ENCODE results near the gene ITCH. TPM values are rescaled to one million over a fixed set of nuclear protein-coding genes. Genes with fewer than 3 reads are reported as not detected.

Gene ITCH
- total RNA-seq, 2 donors from 2014 or later = 30.5 to 34.4 TPM

Other genes starting within 250 kb of the ITCH start
- gene ASIP, start 121.8 kb upstream of the ITCH start, total RNA-seq = not detected
- 100 to 1,000 TPM in 1 of 2 donors, 10 to 100 TPM in 1; 94.5 to 174 TPM for gene AHCY, start 59.9 kb upstream of the ITCH start, total RNA-seq
- gene DYNLRB1, start 153.1 kb downstream of the ITCH start, total RNA-seq = 10 to 100 TPM; 72.0 to 85.0 TPM
- gene MAP1LC3A, start 195.4 kb downstream of the ITCH start, total RNA-seq = 1 to 10 TPM; 4.5 to 4.6 TPM

All from activated T-helper 17 cell treated with anti-CD3 and anti-CD28 coated beads, Interleukin-2, amount 50 U/mL, for 72 hours (primary cell).